Adipocyte (in vitro differentiated cells): ENCODE measurements around the gene FAM221B.

Experiments used
- DNase-seq: peaks from one replicate; pipeline ENCODE4 v3.0.0-alpha.2; 2015; ENCODE audit warnings: low read depth
- H3K27me3 ChIP-seq: replicated peaks from 2 replicates; pipeline ENCODE4 v1.7.0; 2013; ENCODE audit warnings: mild to moderate bottlenecking, low read length, moderate library complexity; ENCODE audit not compliant: control insufficient read depth, insufficient read depth
- H3K36me3 ChIP-seq: 2 replicates; pipeline ENCODE4 v1.7.0; 2013; ENCODE audit warnings: low read length, mild to moderate bottlenecking, moderate library complexity; ENCODE audit not compliant: control insufficient read depth, insufficient read depth, severe bottlenecking
- H3K4me1 ChIP-seq: 2 replicates; pipeline ENCODE4 v1.7.0; 2013; ENCODE audit warnings: mild to moderate bottlenecking, low read length, moderate library complexity; ENCODE audit not compliant: control insufficient read depth, insufficient read depth
- H3K4me3 ChIP-seq: 2 replicates; pipeline ENCODE4 v1.7.0; 2013; ENCODE audit warnings: mild to moderate bottlenecking, low read length, moderate library complexity
- H3K9ac ChIP-seq: 2 replicates; pipeline ENCODE4 v1.7.0; 2013; ENCODE audit warnings: mild to moderate bottlenecking, low read length, moderate library complexity
- H3K9me3 ChIP-seq: 2 replicates; pipeline ENCODE4 v1.7.0; 2013; ENCODE audit warnings: mild to moderate bottlenecking, low read length, moderate library complexity; ENCODE audit not compliant: control insufficient read depth

Gene FAM221B

GRCh38 chr9:35776018-35776417 lies 52.5 kb downstream of the FAM221B start:
- Histone ChIP-seq H3K9ac (no peak overlapping the region), H3K4me3 (no peak overlapping the region), H3K9me3 (no peaks in the 10 kb centered on the region), H3K36me3 (no peaks in the 10 kb centered on the region), H3K4me1 (peaks cover 12% of the 10 kb centered on the region), H3K27me3 (peaks cover 11% of the 10 kb centered on the region)
- DNase-seq, result no peak

GRCh38 chr9:35774907-35775635 lies 53.5 kb downstream of the FAM221B start:
- no peak for DNase-seq
- H3K4me3 ChIP-seq, result no peak overlapping the region

GRCh38 chr9:35771943-35772342 lies 56.6 kb downstream of the FAM221B start:
- no peaks in the 10 kb centered on the region for H3K9me3 ChIP-seq
- H3K4me3 ChIP-seq, result no peak overlapping the region
- no peak overlapping the region for H3K9ac ChIP-seq
- H3K4me1 ChIP-seq, result peaks cover 20% of the 10 kb centered on the region
- no peaks in the 10 kb centered on the region for H3K27me3 ChIP-seq
- no peak for DNase-seq
- H3K36me3 ChIP-seq, result no peaks in the 10 kb centered on the region

More at GRCh38 chr9:35774907-35775635, 53.5 kb downstream of the FAM221B start:
- no peak overlapping the region for H3K9ac ChIP-seq
- no peaks in the 10 kb centered on the region for H3K9me3 ChIP-seq
- H3K4me1 ChIP-seq, result peaks cover 20% of the 10 kb centered on the region
- H3K36me3 ChIP-seq, result no peaks in the 10 kb centered on the region
- peaks cover 7% of the 10 kb centered on the region for H3K27me3 ChIP-seq

DNA sequence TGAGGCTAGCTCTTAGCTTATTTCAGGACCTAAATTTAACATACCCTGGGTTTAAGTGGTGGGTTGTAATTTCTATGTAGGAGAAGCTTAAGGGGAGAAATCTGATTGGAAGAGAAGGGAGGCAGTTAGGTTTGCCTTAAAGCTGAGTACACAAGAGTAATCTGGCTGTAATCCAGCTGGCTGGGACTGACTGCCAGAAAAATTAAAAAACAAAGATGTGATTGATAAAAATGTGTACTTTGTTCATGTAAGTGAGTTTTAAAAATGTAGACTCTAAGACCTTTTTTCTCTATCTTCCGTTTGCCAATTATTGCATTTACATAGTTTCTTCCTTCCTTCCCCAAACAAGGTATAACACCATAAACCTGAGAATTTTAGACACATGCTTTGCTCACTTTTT lies 57.0 kb downstream of the FAM221B start:
- H3K36me3 ChIP-seq, result no peaks in the 10 kb centered on the region
- DNase-seq, result peak; percentile 14
- H3K4me3 ChIP-seq, result peak overlapping the region; percentile 10
- no peak overlapping the region for H3K9ac ChIP-seq
- no peaks in the 10 kb centered on the region for H3K9me3 ChIP-seq
- no peaks in the 10 kb centered on the region for H3K27me3 ChIP-seq
- peaks cover 20% of the 10 kb centered on the region for H3K4me1 ChIP-seq

- DNase-seq, result no peak
- H3K36me3 ChIP-seq, result no peaks in the 10 kb centered on the region
- no peak overlapping the region for H3K9ac ChIP-seq
- H3K27me3 ChIP-seq, result no peaks in the 10 kb centered on the region
- no peaks in the 10 kb centered on the region for H3K9me3 ChIP-seq
- peak overlapping the region; percentile 10 for H3K4me3 ChIP-seq
- peaks cover 20% of the 10 kb centered on the region for H3K4me1 ChIP-seq
Measured at GRCh38 chr9:35771075-35771433, 57.5 kb downstream of the FAM221B start.

GRCh38 chr9:35769763-35770162 lies 58.8 kb downstream of the FAM221B start:
- H3K4me3 ChIP-seq, result no peak overlapping the region
- no peaks in the 10 kb centered on the region for H3K9me3 ChIP-seq
- no peak for DNase-seq
- H3K36me3 ChIP-seq, result no peaks in the 10 kb centered on the region
- no peaks in the 10 kb centered on the region for H3K27me3 ChIP-seq
- H3K9ac ChIP-seq, result no peak overlapping the region
- peaks cover 20% of the 10 kb centered on the region for H3K4me1 ChIP-seq

GRCh38 chr9:35767458-35767857 lies 61.1 kb downstream of the FAM221B start:
- peaks cover 20% of the 10 kb centered on the region for H3K4me1 ChIP-seq
- H3K9ac ChIP-seq, result no peak overlapping the region

GRCh38 chr9:35766997-35767396 lies 61.5 kb downstream of the FAM221B start:
- H3K4me3 ChIP-seq, result no peak overlapping the region
- peaks cover 17% of the 10 kb centered on the region for H3K4me1 ChIP-seq
- no peaks in the 10 kb centered on the region for H3K9me3 ChIP-seq
- no peaks in the 10 kb centered on the region for H3K36me3 ChIP-seq
- no peak overlapping the region for H3K9ac ChIP-seq
- DNase-seq, result no peak
- no peaks in the 10 kb centered on the region for H3K27me3 ChIP-seq

More at GRCh38 chr9:35767458-35767857, 61.1 kb downstream of the FAM221B start:
- no peaks in the 10 kb centered on the region for H3K36me3 ChIP-seq
- no peaks in the 10 kb centered on the region for H3K9me3 ChIP-seq
- H3K4me3 ChIP-seq, result no peak overlapping the region
- no peaks in the 10 kb centered on the region for H3K27me3 ChIP-seq
- DNase-seq, result no peak
